Right lobe of liver (tissue), 6 donors: ENCODE results near the gene ARL13B. TPM values are rescaled to one million over a fixed set of nuclear protein-coding genes. Genes with fewer than 3 reads are reported as not detected.

Experiments
- ATAC-seq, 4 donors: fragments of 200-7000 bp; cut with Tn5 transposase; one replicate each; pipeline ENCODE4 v1.9.1; 2020; ENCODE audit warnings: mild to moderate bottlenecking in 4 of 4, moderate library complexity in 4 of 4
- DNase-seq, 3 donors: peaks; one replicate each; pipeline ENCODE4 v3.0.0-alpha.2; 2020
- H3K27ac ChIP-seq, 3 donors: fragments of 200-600 bp; one replicate each; pipeline ENCODE4 v1.8.0; 2022
- H3K27me3 ChIP-seq, 2 donors: fragments of 200-600 bp; one replicate each; pipeline ENCODE4 v1.8.0; 2022
- H3K36me3 ChIP-seq, 4 donors: fragments of 200-600 bp; sonication (generic) in 1 of 4; one replicate each; pipeline versions ENCODE4 v1.5.1 to v1.8.0; 2017 to 2022; ENCODE audit warnings: control low read depth in 1 of 4
- H3K4me1 ChIP-seq, 4 donors: fragments of 200-600 bp; sonication (generic) in 1 of 4; one replicate each; pipeline versions ENCODE4 v1.5.1 to v1.8.0; 2017 to 2022; ENCODE audit warnings: control low read depth in 1 of 4
- H3K4me3 ChIP-seq, 3 donors: fragments of 200-600 bp; one replicate each; pipeline ENCODE4 v1.8.0; 2022
- H3K9me3 ChIP-seq, 4 donors: fragments of 200-600 bp; sonication (generic) in 1 of 4; one replicate each; pipeline versions ENCODE4 v1.5.1 to v1.8.0; 2017 to 2022; ENCODE audit warnings: control low read depth in 1 of 4
- CTCF ChIP-seq, 4 donors: fragments of 200-600 bp in 3 of 4; fragments of 450-650 bp in 1 of 4; IDR thresholded peaks; one replicate each; pipeline versions ENCODE4 v1.5.1 to v1.8.0; 2016 to 2022; ENCODE audit warnings: antibody characterized with exemption in 4 of 4, mild to moderate bottlenecking in 2 of 4
- POLR2A ChIP-seq: fragments of 450-650 bp; IDR thresholded peaks from one replicate; pipeline ENCODE4 v1.6.1; 2017; ENCODE audit warnings: antibody characterized with exemption, mild to moderate bottlenecking
- WGBS: methylation state at CpG from one replicate; pipeline ENCODE4 v1.1.6; 2018; ENCODE audit warnings: low coverage, low lambda C conversion rate; ENCODE audit not compliant: insufficient coverage; ENCODE audit errors: missing lambda C conversion rate; 5-methylcytosine and 5-hydroxymethylcytosine counted together
- intact Hi-C, 2 donors: fragments of 100-400 bp; cut with DNase I; formaldehyde crosslinking; loops; one replicate each; pipeline versions ENCODE4 v1.11.2 to v1.14.1; 2022
- total RNA-seq, 6 experiments: library from RNA; depleted of rRNA in 2 of 6; stranded (reverse); fragments of >200 nt in 2 of 6; fragmentation: NEBNext Ultra II Directional in 3 of 6; extraction: Animal tissue kit (Norgen Biotek cat#: 25700) in 3 of 6; gene quantifications; one replicate each; pipeline versions ENCODE4 v1.1.0 to v1.2.4, GENCODE V29; 2016 to 2023
- donor health status: DM: no; HTN: yes; CAD: no.
- donor health status: DM: no; HTN: no; CAD: no.
- donor health status: DM: no; HTN: no; CAD: no.
- donor health status: DM: no; HTN: yes; CAD: no.
- donor health status: DM: no; HTN: yes; CAD: no.

ARL13B gene
- total RNA-seq, 6 experiments from 2014 or later: 3.9 to 5.6 (median 4.5) TPM

- Histone ChIP-seq H3K36me3 (no peaks in the 10 kb centered on the region), H3K4me1 (peaks cover 0 to 16% (median 3%) of the 10 kb centered on the region in 4 donors), H3K27ac (no peak overlapping the region), H3K4me3 (no peak overlapping the region), H3K9me3 (no peaks in the 10 kb centered on the region), H3K27me3 (no peaks in the 10 kb centered on the region)
- no peak for TF ChIP-seq CTCF (IDR thresholded peaks at IDR 0.05)
- DNase-seq (no peak), ATAC-seq (no peak)
- 67% methylated on average over 6 of the region's 6 CpGs for WGBS
- intact Hi-C loops: loop anchor here in 1 of 2 donors (10.0 kb wide), 1 partner anchor 60 kb away; no protein-coding TSS in a partner anchor
Measured at GRCh38 chr3:94064243-94064860, 84.4 kb downstream of the ARL13B start.

- H3K27ac ChIP-seq: no peak overlapping the region
- H3K36me3 ChIP-seq: no peaks in the 10 kb centered on the region
- H3K9me3 ChIP-seq: no peaks in the 10 kb centered on the region
- ATAC-seq (no peak), DNase-seq (no peak)
- H3K4me3 ChIP-seq: no peak overlapping the region
- H3K4me1 ChIP-seq: peaks cover 0 to 16% (median 3%) of the 10 kb centered on the region in 4 donors
- no peaks in the 10 kb centered on the region for H3K27me3 ChIP-seq
- TF ChIP-seq CTCF (IDR thresholded peaks at IDR 0.05) (no peak), POLR2A (no peak)
- intact Hi-C loops: loop anchor here in 1 of 2 donors (10.0 kb wide), 1 partner anchor 60 kb away; no protein-coding TSS in a partner anchor
- WGBS: 70% methylated on average over 1 of the region's 1 CpG
Measured at GRCh38 chr3:94065122-94065521, 85.2 kb downstream of the ARL13B start.

GRCh38 chr3:94065819-94066480 is 86.0 kb downstream of the ARL13B start:
- Histone ChIP-seq H3K9me3 (no peaks in the 10 kb centered on the region), H3K4me3 (no peak overlapping the region), H3K27me3 (no peaks in the 10 kb centered on the region), H3K4me1 (peaks cover 0 to 16% (median 3%) of the 10 kb centered on the region in 4 donors), H3K36me3 (no peaks in the 10 kb centered on the region), H3K27ac (no peak overlapping the region)
- WGBS: 79% methylated on average over 1 of the region's 1 CpG
- ATAC-seq (no peak), DNase-seq (no peak)
- TF ChIP-seq CTCF (IDR thresholded peaks at IDR 0.05): no peak
- intact Hi-C loops: loop anchor here in 1 of 2 donors (10.0 kb wide), 1 partner anchor 61 kb away; no protein-coding TSS in a partner anchor

GRCh38 chr3:94066506-94067500 is 86.8 kb downstream of the ARL13B start:
- Histone ChIP-seq H3K4me1 (peaks cover 0 to 16% (median 3%) of the 10 kb centered on the region in 4 donors), H3K9me3 (no peaks in the 10 kb centered on the region), H3K4me3 (no peak overlapping the region), H3K36me3 (no peaks in the 10 kb centered on the region), H3K27ac (no peak overlapping the region), H3K27me3 (no peaks in the 10 kb centered on the region)
- DNase-seq (no peak), ATAC-seq (no peak)
- intact Hi-C loops: loop anchor here in 1 of 2 donors (10.0 kb wide), 1 partner anchor 62 kb away; no protein-coding TSS in a partner anchor
- TF ChIP-seq POLR2A: no peak
- no peak for TF ChIP-seq CTCF (IDR thresholded peaks at IDR 0.05)
- WGBS: 73% methylated on average over 5 of the region's 6 CpGs
